Mesendoderm (in vitro differentiated cells): Measurements from ENCODE around the gene RARA.

ENCODE experiments used
- DNase-seq: peaks from one replicate; pipeline ENCODE4 v3.0.0; 2013
- H2AK5ac ChIP-seq: 2 replicates; pipeline ENCODE4 v1.6.1; 2013; ENCODE audit warnings: low read length, inconsistent platforms
- H2BK120ac ChIP-seq: 2 replicates; pipeline ENCODE4 v1.6.1; 2013; ENCODE audit warnings: low read depth, mild to moderate bottlenecking, low read length, moderate library complexity, mixed read lengths
- H2BK15ac ChIP-seq: replicated peaks from 2 replicates; pipeline ENCODE4 v1.6.1; 2013; ENCODE audit warnings: low read depth, mild to moderate bottlenecking, moderate library complexity
- H2BK5ac ChIP-seq: 2 replicates; pipeline ENCODE4 v1.6.1; 2013; ENCODE audit warnings: low read length, inconsistent platforms
- H3K18ac ChIP-seq: 2 replicates; pipeline ENCODE4 v1.6.1; 2013; ENCODE audit warnings: mild to moderate bottlenecking, low read length, mixed read lengths
- H3K23ac ChIP-seq: one replicate; pipeline ENCODE4 v1.6.1; 2013; ENCODE audit warnings: low read length
- H3K27ac ChIP-seq: 2 replicates; pipeline ENCODE4 v1.5.1; 2013; ENCODE audit warnings: low read depth, mild to moderate bottlenecking, inconsistent platforms, low read length, moderate library complexity
- H3K27me3 ChIP-seq: 2 replicates; pipeline ENCODE4 v1.6.1; 2013; ENCODE audit warnings: low read length, control low read depth, mild to moderate bottlenecking, inconsistent platforms; ENCODE audit not compliant: insufficient read depth, poor library complexity
- H3K36me3 ChIP-seq: 2 replicates; pipeline ENCODE4 v1.6.1; 2013; ENCODE audit warnings: low read length, inconsistent platforms; ENCODE audit not compliant: control insufficient read depth, insufficient read depth
- H3K4ac ChIP-seq: one replicate; pipeline ENCODE4 v1.6.1; 2013; ENCODE audit warnings: low read depth, mild to moderate bottlenecking, low read length, moderate library complexity
- H3K4me1 ChIP-seq: 2 replicates; pipeline ENCODE4 v1.6.1; 2013; ENCODE audit warnings: low read depth, low read length, inconsistent platforms; ENCODE audit not compliant: control insufficient read depth
- H3K4me2 ChIP-seq: 2 replicates; pipeline ENCODE4 v1.6.1; 2013; ENCODE audit warnings: low read length
- H3K4me3 ChIP-seq: 2 replicates; pipeline ENCODE4 v1.5.1; 2013; ENCODE audit warnings: mild to moderate bottlenecking, low read length
- H3K56ac ChIP-seq: one replicate; pipeline ENCODE4 v1.6.1; 2013; ENCODE audit warnings: low read length
- H3K79me1 ChIP-seq: 2 replicates; pipeline ENCODE4 v1.6.1; 2013; ENCODE audit warnings: low read length, inconsistent platforms
- H3K79me2 ChIP-seq: 2 replicates; pipeline ENCODE4 v1.6.1; 2013; ENCODE audit warnings: mild to moderate bottlenecking, low read length; ENCODE audit not compliant: control insufficient read depth, insufficient read depth
- H3K9ac ChIP-seq: 2 replicates; pipeline ENCODE4 v1.6.1; 2013; ENCODE audit warnings: low read length, inconsistent platforms
- H4K5ac ChIP-seq: one replicate; pipeline ENCODE4 v1.6.1; 2013; ENCODE audit warnings: low read length
- H4K8ac ChIP-seq: one replicate; pipeline ENCODE4 v1.6.1; 2013; ENCODE audit warnings: low read depth, mild to moderate bottlenecking, control low read depth, low read length, moderate library complexity
- WGBS: extraction: QIAGEN DNeasy Blood & Tissue Kit; methylation state at CpG from one replicate; pipeline ENCODE4 v1.1.7; 2013; ENCODE audit warnings: low lambda C conversion rate, missing lambda C conversion rate; ENCODE audit not compliant: insufficient coverage; ENCODE audit errors: extremely low coverage; 5-methylcytosine and 5-hydroxymethylcytosine counted together

Gene RARA

GRCh38 chr17:40326014-40326831 is 17.2 kb downstream of the RARA start:
- Histone ChIP-seq H3K27ac (no peak overlapping the region), H3K4me3 (no peak overlapping the region), H3K56ac (no peak overlapping the region), H3K4me1 (peaks cover 3% of the 10 kb centered on the region), H2BK120ac (no peak overlapping the region), H3K18ac (no peak overlapping the region), H3K9ac (no peak overlapping the region), H4K5ac (no peak overlapping the region), H3K4ac (no peak overlapping the region), H3K79me2 (peaks cover 2% of the 10 kb centered on the region), H2BK5ac (no peak overlapping the region), H3K36me3 (no peaks in the 10 kb centered on the region), H3K79me1 (peaks cover 18% of the 10 kb centered on the region), H4K8ac (no peak overlapping the region), H2BK15ac (no peak overlapping the region), H3K23ac (no peak overlapping the region), H3K27me3 (no peaks in the 10 kb centered on the region), H2AK5ac (no peak overlapping the region), H3K4me2 (no peak overlapping the region)
- no peak for DNase-seq
- no CpG with 5 or more reads among the region's 17 CpGs for WGBS

DNA sequence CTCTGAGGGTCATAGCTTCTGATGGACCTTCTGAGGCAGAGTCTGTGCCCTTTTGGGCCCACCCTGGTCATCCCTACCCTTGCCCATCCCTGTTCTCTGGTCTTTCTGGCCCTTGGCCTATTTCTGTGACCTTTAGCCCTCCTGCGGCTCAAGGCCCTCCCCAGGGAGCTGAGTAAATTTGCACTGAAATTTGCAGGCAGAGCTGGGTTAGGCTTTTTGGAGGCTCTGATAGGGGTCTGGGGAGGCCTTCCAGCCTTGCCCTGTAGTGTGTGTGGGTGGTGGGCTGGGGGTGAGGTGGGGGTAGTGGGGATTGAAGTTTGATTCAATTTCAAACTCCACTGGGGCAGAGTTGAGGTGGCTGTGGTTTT is 17.8 kb downstream of the RARA start:
- H3K56ac ChIP-seq, result no peak overlapping the region
- H3K27ac ChIP-seq, result no peak overlapping the region
- H3K18ac ChIP-seq, result no peak overlapping the region
- H3K79me1 ChIP-seq, result peaks cover 18% of the 10 kb centered on the region
- H3K4me1 ChIP-seq, result peaks cover 3% of the 10 kb centered on the region
- WGBS, result no CpG with 5 or more reads among the region's 1 CpG
- H3K36me3 ChIP-seq, result no peaks in the 10 kb centered on the region
- no peak overlapping the region for H3K4ac ChIP-seq
- no peaks in the 10 kb centered on the region for H3K27me3 ChIP-seq
- DNase-seq, result no peak
- no peak overlapping the region for H3K23ac ChIP-seq
- H3K79me2 ChIP-seq, result no peaks in the 10 kb centered on the region
- H2BK5ac ChIP-seq, result no peak overlapping the region
- no peak overlapping the region for H2BK120ac ChIP-seq
- H2BK15ac ChIP-seq, result no peak overlapping the region
- H3K4me3 ChIP-seq, result no peak overlapping the region
- H4K8ac ChIP-seq, result no peak overlapping the region
- H4K5ac ChIP-seq, result no peak overlapping the region
- H2AK5ac ChIP-seq, result no peak overlapping the region
- H3K9ac ChIP-seq, result no peak overlapping the region
- no peak overlapping the region for H3K4me2 ChIP-seq

DNA sequence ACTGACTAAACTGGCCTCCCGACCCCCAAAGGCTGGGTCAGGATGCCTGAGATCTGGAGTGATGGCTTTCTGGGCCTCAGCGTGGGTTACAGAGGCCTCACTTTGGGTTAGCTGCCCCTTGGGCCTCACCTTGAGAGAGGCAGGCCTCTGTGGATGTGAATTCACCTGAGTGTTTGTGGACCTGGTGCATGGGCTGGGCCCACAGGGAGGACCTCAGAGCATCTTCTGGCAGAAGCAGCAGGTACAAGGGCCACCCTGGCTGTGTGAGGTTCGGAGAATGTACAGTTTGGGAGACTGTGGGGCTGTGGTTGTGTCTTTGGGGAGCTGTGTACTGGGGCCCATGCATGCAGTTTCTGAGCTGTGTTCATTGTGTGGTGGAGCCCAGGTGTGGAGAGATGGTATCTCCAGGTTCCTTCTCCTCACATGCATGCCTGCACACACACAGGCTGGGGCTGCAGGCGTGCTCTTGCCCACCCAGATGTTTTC is 18.3 kb downstream of the RARA start:
- Histone ChIP-seq H3K4me1 (peaks cover under 1% of the 10 kb centered on the region), H3K23ac (no peak overlapping the region), H3K56ac (no peak overlapping the region), H2BK5ac (no peak overlapping the region), H3K27me3 (no peaks in the 10 kb centered on the region), H3K36me3 (no peaks in the 10 kb centered on the region), H2BK120ac (no peak overlapping the region), H3K4me2 (no peak overlapping the region), H3K79me1 (peaks cover 15% of the 10 kb centered on the region), H4K8ac (no peak overlapping the region), H3K79me2 (no peaks in the 10 kb centered on the region), H3K18ac (no peak overlapping the region), H2AK5ac (no peak overlapping the region), H3K4me3 (no peak overlapping the region), H3K27ac (no peak overlapping the region), H4K5ac (no peak overlapping the region), H3K9ac (no peak overlapping the region), H3K4ac (no peak overlapping the region), H2BK15ac (no peak overlapping the region)
- no CpG with 5 or more reads among the region's 4 CpGs for whole genome bisulfite sequencing
- DNase-seq, result no peak

GRCh38 chr17:40327735-40328385 is 18.9 kb downstream of the RARA start:
- H3K36me3 ChIP-seq, result no peaks in the 10 kb centered on the region
- H3K4me3 ChIP-seq, result no peak overlapping the region
- H2BK5ac ChIP-seq, result no peak overlapping the region
- no peak overlapping the region for H2BK120ac ChIP-seq
- H3K4me2 ChIP-seq, result no peak overlapping the region
- H4K5ac ChIP-seq, result no peak overlapping the region
- H3K79me1 ChIP-seq, result peaks cover 13% of the 10 kb centered on the region
- no peak overlapping the region for H3K18ac ChIP-seq
- no peak for DNase-seq
- no peak overlapping the region for H3K56ac ChIP-seq
- no peaks in the 10 kb centered on the region for H3K4me1 ChIP-seq
- H3K9ac ChIP-seq, result no peak overlapping the region
- H3K27me3 ChIP-seq, result no peaks in the 10 kb centered on the region
- H2AK5ac ChIP-seq, result no peak overlapping the region
- H3K79me2 ChIP-seq, result no peaks in the 10 kb centered on the region
- H3K4ac ChIP-seq, result no peak overlapping the region
- H3K23ac ChIP-seq, result no peak overlapping the region
- H3K27ac ChIP-seq, result no peak overlapping the region
- no peak overlapping the region for H2BK15ac ChIP-seq
- no peak overlapping the region for H4K8ac ChIP-seq
- no CpG with 5 or more reads among the region's 3 CpGs for WGBS

DNA sequence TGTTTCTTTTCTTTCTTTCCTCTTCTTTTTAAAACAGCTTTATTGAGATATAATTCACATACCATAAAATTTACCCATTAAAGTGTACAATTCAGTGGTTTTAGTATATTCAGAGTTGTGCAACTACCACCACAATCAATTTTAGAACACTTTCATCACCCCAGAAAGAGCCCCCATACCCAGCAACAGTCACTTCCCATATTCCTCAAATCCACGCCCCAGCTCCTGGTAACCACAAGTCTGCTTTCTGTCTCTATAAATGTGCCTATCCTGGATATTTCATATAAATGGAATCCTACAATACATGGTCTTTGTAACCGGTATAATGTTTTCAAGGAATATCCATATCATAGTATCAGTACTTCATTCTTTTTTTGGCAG is 19.4 kb downstream of the RARA start:
- WGBS, result no CpG with 5 or more reads among the region's 2 CpGs
- H3K9ac ChIP-seq, result no peak overlapping the region
- H2BK120ac ChIP-seq, result no peak overlapping the region
- H4K8ac ChIP-seq, result no peak overlapping the region
- H3K79me2 ChIP-seq, result no peaks in the 10 kb centered on the region
- H3K27me3 ChIP-seq, result no peaks in the 10 kb centered on the region
- no peak overlapping the region for H3K23ac ChIP-seq
- H3K36me3 ChIP-seq, result no peaks in the 10 kb centered on the region
- no peak overlapping the region for H3K56ac ChIP-seq
- H3K4me3 ChIP-seq, result no peak overlapping the region
- no peak overlapping the region for H2BK5ac ChIP-seq
- H3K18ac ChIP-seq, result no peak overlapping the region
- H3K4ac ChIP-seq, result no peak overlapping the region
- H4K5ac ChIP-seq, result no peak overlapping the region
- H3K4me2 ChIP-seq, result no peak overlapping the region
- peaks cover 11% of the 10 kb centered on the region for H3K79me1 ChIP-seq
- no peak overlapping the region for H3K27ac ChIP-seq
- no peaks in the 10 kb centered on the region for H3K4me1 ChIP-seq
- no peak overlapping the region for H2BK15ac ChIP-seq
- no peak for DNase-seq
- H2AK5ac ChIP-seq, result no peak overlapping the region
